ENCODE results near the gene MELTF. TPM values are rescaled to one million over a fixed set of nuclear protein-coding genes. Genes with fewer than 3 reads are reported as not detected.

MELTF gene
- total and polyA plus RNA-seq, 2 of the 13 experiments (the other 11 are each of a cell fraction or from before 2014, with no cell fraction given): 3.2 to 7.5 TPM

DNA sequence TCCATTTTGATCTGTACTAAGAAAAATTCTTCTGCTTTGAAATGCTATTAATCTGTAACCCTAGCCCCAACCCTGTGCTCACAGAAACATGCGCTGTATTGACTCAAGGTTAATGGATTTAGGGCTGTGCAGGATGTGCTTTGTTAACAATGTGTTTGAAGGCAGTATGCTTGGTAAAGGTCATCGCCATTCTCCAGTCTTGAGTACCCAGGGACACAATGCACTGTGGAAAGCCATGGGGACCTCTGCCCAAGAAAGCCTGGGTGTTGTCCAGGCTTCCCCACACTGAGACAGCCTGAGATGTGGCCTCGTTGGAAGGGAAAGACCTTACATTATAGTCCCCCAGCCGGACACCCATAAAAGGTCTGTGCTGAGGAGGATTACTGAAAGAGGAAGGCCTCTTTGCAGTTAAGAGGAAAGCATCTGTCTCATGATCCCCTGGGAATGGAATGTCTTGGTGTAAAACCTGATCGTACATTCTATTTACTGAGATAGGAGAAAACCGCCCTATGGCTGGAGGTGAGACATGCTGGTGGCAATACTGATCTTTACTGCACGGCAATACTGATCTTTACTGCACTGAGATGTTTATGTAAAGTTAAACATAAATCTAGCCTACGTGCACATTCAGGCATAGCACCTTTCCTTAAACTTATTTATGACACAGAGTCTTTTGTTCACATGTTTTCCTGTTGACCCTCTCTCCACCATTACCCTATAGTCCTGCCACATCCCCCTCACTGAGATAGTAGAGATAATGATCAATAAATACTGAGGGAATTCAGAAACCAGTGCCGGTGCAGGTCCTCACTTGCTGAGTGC is 67.3 kb downstream of the MELTF start (continued):
- TF ChIP-seq, protein P1, sequence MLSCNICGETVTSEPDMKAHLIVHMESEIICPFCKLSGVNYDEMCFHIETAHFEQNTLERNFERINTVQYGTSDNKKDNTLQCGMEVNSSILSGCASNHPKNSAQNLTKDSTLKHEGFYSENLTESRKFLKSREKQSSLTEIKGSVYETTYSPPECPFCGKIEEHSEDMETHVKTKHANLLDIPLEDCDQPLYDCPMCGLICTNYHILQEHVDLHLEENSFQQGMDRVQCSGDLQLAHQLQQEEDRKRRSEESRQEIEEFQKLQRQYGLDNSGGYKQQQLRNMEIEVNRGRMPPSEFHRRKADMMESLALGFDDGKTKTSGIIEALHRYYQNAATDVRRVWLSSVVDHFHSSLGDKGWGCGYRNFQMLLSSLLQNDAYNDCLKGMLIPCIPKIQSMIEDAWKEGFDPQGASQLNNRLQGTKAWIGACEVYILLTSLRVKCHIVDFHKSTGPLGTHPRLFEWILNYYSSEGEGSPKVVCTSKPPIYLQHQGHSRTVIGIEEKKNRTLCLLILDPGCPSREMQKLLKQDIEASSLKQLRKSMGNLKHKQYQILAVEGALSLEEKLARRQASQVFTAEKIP (CRISPR knock-in tag; IDR thresholded peaks at IDR 0.05; ENCODE audit: borderline replicate concordance): no peak
- TF ChIP-seq DNMT3B (CRISPR knock-in tag; conservative IDR thresholded peaks at IDR 0.05): no peak
- peak; percentile 63; the same call in 1 of the 2 replicates for TF ChIP-seq HMG20A (CRISPR knock-in tag; IDR thresholded peaks at IDR 0.05; ENCODE audit: borderline replicate concordance)
- TF ChIP-seq MEF2D (CRISPR knock-in tag; IDR thresholded peaks at IDR 0.05): peak; percentile 88
- TF ChIP-seq, protein P2, sequence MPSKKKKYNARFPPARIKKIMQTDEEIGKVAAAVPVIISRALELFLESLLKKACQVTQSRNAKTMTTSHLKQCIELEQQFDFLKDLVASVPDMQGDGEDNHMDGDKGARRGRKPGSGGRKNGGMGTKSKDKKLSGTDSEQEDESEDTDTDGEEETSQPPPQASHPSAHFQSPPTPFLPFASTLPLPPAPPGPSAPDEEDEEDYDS (CRISPR knock-in tag; IDR thresholded peaks at IDR 0.05): peak; percentile 91
- TF ChIP-seq, protein P3, sequence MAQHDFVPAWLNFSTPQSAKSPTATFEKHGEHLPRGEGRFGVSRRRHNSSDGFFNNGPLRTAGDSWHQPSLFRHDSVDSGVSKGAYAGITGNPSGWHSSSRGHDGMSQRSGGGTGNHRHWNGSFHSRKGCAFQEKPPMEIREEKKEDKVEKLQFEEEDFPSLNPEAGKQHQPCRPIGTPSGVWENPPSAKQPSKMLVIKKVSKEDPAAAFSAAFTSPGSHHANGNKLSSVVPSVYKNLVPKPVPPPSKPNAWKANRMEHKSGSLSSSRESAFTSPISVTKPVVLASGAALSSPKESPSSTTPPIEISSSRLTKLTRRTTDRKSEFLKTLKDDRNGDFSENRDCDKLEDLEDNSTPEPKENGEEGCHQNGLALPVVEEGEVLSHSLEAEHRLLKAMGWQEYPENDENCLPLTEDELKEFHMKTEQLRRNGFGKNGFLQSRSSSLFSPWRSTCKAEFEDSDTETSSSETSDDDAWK (CRISPR knock-in tag; IDR thresholded peaks at IDR 0.05): no peak
- peak; percentile 77 for TF ChIP-seq NCOA2 (CRISPR knock-in tag; IDR thresholded peaks at IDR 0.05)
- peak; percentile 39; the same call in 1 of the 2 replicates for TF ChIP-seq ZNF724P (CRISPR knock-in tag; IDR thresholded peaks at IDR 0.05; ENCODE audit: borderline replicate concordance)
- TF ChIP-seq CEBPG (CRISPR knock-in tag; IDR thresholded peaks at IDR 0.05): peak; percentile 10; the same call in 1 of the 2 replicates
- no peak for TF ChIP-seq ZSCAN9 (CRISPR knock-in tag; IDR thresholded peaks at IDR 0.05; ENCODE audit: borderline replicate concordance)
- TF ChIP-seq ZNF350 (CRISPR knock-in tag; IDR thresholded peaks at IDR 0.05; ENCODE audit: borderline replicate concordance, low read depth): peak; percentile 67
- TF ChIP-seq PAF1 (CRISPR knock-in tag; IDR thresholded peaks at IDR 0.05): no peak; the same call in none of the 2 replicates
- 0 out of 2 replicates have a peak, but pooled peaks have one; percentile 53 for TF ChIP-seq MED13 (CRISPR knock-in tag; IDR thresholded peaks at IDR 0.05)
- TF ChIP-seq, protein P4, sequence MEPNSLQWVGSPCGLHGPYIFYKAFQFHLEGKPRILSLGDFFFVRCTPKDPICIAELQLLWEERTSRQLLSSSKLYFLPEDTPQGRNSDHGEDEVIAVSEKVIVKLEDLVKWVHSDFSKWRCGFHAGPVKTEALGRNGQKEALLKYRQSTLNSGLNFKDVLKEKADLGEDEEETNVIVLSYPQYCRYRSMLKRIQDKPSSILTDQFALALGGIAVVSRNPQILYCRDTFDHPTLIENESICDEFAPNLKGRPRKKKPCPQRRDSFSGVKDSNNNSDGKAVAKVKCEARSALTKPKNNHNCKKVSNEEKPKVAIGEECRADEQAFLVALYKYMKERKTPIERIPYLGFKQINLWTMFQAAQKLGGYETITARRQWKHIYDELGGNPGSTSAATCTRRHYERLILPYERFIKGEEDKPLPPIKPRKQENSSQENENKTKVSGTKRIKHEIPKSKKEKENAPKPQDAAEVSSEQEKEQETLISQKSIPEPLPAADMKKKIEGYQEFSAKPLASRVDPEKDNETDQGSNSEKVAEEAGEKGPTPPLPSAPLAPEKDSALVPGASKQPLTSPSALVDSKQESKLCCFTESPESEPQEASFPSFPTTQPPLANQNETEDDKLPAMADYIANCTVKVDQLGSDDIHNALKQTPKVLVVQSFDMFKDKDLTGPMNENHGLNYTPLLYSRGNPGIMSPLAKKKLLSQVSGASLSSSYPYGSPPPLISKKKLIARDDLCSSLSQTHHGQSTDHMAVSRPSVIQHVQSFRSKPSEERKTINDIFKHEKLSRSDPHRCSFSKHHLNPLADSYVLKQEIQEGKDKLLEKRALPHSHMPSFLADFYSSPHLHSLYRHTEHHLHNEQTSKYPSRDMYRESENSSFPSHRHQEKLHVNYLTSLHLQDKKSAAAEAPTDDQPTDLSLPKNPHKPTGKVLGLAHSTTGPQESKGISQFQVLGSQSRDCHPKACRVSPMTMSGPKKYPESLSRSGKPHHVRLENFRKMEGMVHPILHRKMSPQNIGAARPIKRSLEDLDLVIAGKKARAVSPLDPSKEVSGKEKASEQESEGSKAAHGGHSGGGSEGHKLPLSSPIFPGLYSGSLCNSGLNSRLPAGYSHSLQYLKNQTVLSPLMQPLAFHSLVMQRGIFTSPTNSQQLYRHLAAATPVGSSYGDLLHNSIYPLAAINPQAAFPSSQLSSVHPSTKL (CRISPR knock-in tag; IDR thresholded peaks at IDR 0.05): peak; percentile 78
- TF ChIP-seq ZNF160 (CRISPR knock-in tag; IDR thresholded peaks at IDR 0.05): no peak
- TF ChIP-seq ZNF572 (CRISPR knock-in tag; IDR thresholded peaks at IDR 0.05): no peak
- TF ChIP-seq, protein P5, sequence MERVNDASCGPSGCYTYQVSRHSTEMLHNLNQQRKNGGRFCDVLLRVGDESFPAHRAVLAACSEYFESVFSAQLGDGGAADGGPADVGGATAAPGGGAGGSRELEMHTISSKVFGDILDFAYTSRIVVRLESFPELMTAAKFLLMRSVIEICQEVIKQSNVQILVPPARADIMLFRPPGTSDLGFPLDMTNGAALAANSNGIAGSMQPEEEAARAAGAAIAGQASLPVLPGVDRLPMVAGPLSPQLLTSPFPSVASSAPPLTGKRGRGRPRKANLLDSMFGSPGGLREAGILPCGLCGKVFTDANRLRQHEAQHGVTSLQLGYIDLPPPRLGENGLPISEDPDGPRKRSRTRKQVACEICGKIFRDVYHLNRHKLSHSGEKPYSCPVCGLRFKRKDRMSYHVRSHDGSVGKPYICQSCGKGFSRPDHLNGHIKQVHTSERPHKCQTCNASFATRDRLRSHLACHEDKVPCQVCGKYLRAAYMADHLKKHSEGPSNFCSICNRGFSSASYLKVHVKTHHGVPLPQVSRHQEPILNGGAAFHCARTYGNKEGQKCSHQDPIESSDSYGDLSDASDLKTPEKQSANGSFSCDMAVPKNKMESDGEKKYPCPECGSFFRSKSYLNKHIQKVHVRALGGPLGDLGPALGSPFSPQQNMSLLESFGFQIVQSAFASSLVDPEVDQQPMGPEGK (CRISPR knock-in tag; IDR thresholded peaks at IDR 0.05): peak; percentile 69
- TF ChIP-seq TAF15 (IDR thresholded peaks at IDR 0.05; ENCODE audit: low read depth, low read length, poor library complexity, severe bottlenecking): no peak
- TF ChIP-seq ZNF777 (CRISPR knock-in tag; IDR thresholded peaks at IDR 0.05): no peak

Measured in HepG2 (cell line).